HUES6 (cell line): Measurements from ENCODE around the gene ABITRAM.
"Not testable (repeated sequence)": the region's sequence is repeated elsewhere in the genome, so short reads cannot be mapped to it uniquely, and the experiment has no call there.

Experiments
- H3K27ac ChIP-seq: 2 replicates; pipeline ENCODE4 v1.7.0; 2013; ENCODE audit warnings: low read depth, mild to moderate bottlenecking, low read length, inconsistent platforms
- H3K27me3 ChIP-seq: 2 replicates; pipeline ENCODE4 v1.6.1; 2013; ENCODE audit warnings: low read length; ENCODE audit not compliant: control insufficient read depth, insufficient read depth
- H3K36me3 ChIP-seq: 2 replicates; pipeline ENCODE4 v1.6.1; 2013; ENCODE audit warnings: low read length; ENCODE audit not compliant: control insufficient read depth, insufficient read depth
- H3K4me1 ChIP-seq: 2 replicates; pipeline ENCODE4 v1.6.1; 2013; ENCODE audit warnings: low read length; ENCODE audit not compliant: control insufficient read depth, insufficient read depth
- H3K4me3 ChIP-seq: 2 replicates; pipeline ENCODE4 v1.5.1; 2013; ENCODE audit warnings: low read depth, low read length
- H3K9ac ChIP-seq: one replicate; pipeline ENCODE4 v1.6.1; 2013; ENCODE audit warnings: mild to moderate bottlenecking, low read length
- H3K9me3 ChIP-seq: 2 replicates; pipeline ENCODE4 v1.6.1; 2013; ENCODE audit warnings: low read depth, low read length; ENCODE audit not compliant: control insufficient read depth, insufficient read depth

Gene ABITRAM

GRCh38 chr9:108903420-108904103, 30.6 kb upstream of the ABITRAM start:
- H3K36me3 ChIP-seq = peaks cover 96% of the 10 kb centered on the region
- H3K4me3 ChIP-seq = no peak overlapping the region
- H3K27me3 ChIP-seq = no peaks in the 10 kb centered on the region

GRCh38 chr9:108904161-108904560, 30.0 kb upstream of the ABITRAM start:
- Histone ChIP-seq H3K36me3 (peaks cover 96% of the 10 kb centered on the region), H3K27me3 (no peaks in the 10 kb centered on the region), H3K27ac (no peak overlapping the region), H3K4me3 (no peak overlapping the region), H3K4me1 (no peaks in the 10 kb centered on the region), H3K9ac (no peak overlapping the region), H3K9me3 (no peaks in the 10 kb centered on the region)

More at GRCh38 chr9:108903420-108904103, 30.6 kb upstream of the ABITRAM start:
- no peaks in the 10 kb centered on the region for H3K4me1 ChIP-seq
- H3K27ac ChIP-seq = no peak overlapping the region
- H3K9me3 ChIP-seq = no peaks in the 10 kb centered on the region
- no peak overlapping the region for H3K9ac ChIP-seq

GRCh38 chr9:108905494-108905893, 28.7 kb upstream of the ABITRAM start:
- H3K36me3 ChIP-seq = peaks cover 96% of the 10 kb centered on the region

GRCh38 chr9:108910402-108910801, 23.8 kb upstream of the ABITRAM start:
- no peaks in the 10 kb centered on the region for H3K27me3 ChIP-seq
- H3K4me3 ChIP-seq = no peak overlapping the region
- no peak overlapping the region for H3K9ac ChIP-seq
- H3K4me1 ChIP-seq = no peaks in the 10 kb centered on the region
- no peaks in the 10 kb centered on the region for H3K9me3 ChIP-seq
- H3K36me3 ChIP-seq = peaks cover 86% of the 10 kb centered on the region
- no peak overlapping the region for H3K27ac ChIP-seq

More at GRCh38 chr9:108905494-108905893, 28.7 kb upstream of the ABITRAM start:
- H3K27ac ChIP-seq = no peak overlapping the region
- no peak overlapping the region for H3K9ac ChIP-seq
- H3K4me3 ChIP-seq = no peak overlapping the region
- H3K27me3 ChIP-seq = no peaks in the 10 kb centered on the region
- no peaks in the 10 kb centered on the region for H3K9me3 ChIP-seq
- H3K4me1 ChIP-seq = no peaks in the 10 kb centered on the region

- H3K9ac ChIP-seq = no peak overlapping the region
- H3K4me3 ChIP-seq = no peak overlapping the region
- peaks cover 86% of the 10 kb centered on the region for H3K36me3 ChIP-seq
- no peaks in the 10 kb centered on the region for H3K4me1 ChIP-seq
- H3K9me3 ChIP-seq = no peaks in the 10 kb centered on the region
- no peaks in the 10 kb centered on the region for H3K27me3 ChIP-seq
- H3K27ac ChIP-seq = no peak overlapping the region
These were observed 23.3 kb upstream of the ABITRAM start for GRCh38 chr9:108910914-108911313.

- Histone ChIP-seq H3K27ac (no peak overlapping the region), H3K27me3 (no peaks in the 10 kb centered on the region), H3K9me3 (no peaks in the 10 kb centered on the region), H3K4me1 (no peaks in the 10 kb centered on the region), H3K9ac (no peak overlapping the region), H3K4me3 (no peak overlapping the region), H3K36me3 (peaks cover 85% of the 10 kb centered on the region)
These were observed 22.4 kb upstream of the ABITRAM start for GRCh38 chr9:108911820-108912219.

GRCh38 chr9:108913391-108913790, 20.8 kb upstream of the ABITRAM start:
- H3K9me3 ChIP-seq = no peaks in the 10 kb centered on the region
- H3K27me3 ChIP-seq = no peaks in the 10 kb centered on the region
- no peak overlapping the region for H3K9ac ChIP-seq
- no peaks in the 10 kb centered on the region for H3K4me1 ChIP-seq
- no peak overlapping the region for H3K4me3 ChIP-seq
- peaks cover 83% of the 10 kb centered on the region for H3K36me3 ChIP-seq
- no peak overlapping the region for H3K27ac ChIP-seq

- no peaks in the 10 kb centered on the region for H3K9me3 ChIP-seq
- no peak overlapping the region for H3K27ac ChIP-seq
- H3K36me3 ChIP-seq = peaks cover 74% of the 10 kb centered on the region
These were observed 14.7 kb upstream of the ABITRAM start for GRCh38 chr9:108919517-108919916.

GRCh38 chr9:108920401-108920800, 13.8 kb upstream of the ABITRAM start:
- H3K4me1 ChIP-seq, H3K27me3 ChIP-seq, H3K27ac ChIP-seq, H3K9me3 ChIP-seq, H3K4me3 ChIP-seq, H3K9ac ChIP-seq: not testable (repeated sequence)
- peaks cover 74% of the 10 kb centered on the region for H3K36me3 ChIP-seq

More at GRCh38 chr9:108919517-108919916, 14.7 kb upstream of the ABITRAM start:
- no peaks in the 10 kb centered on the region for H3K27me3 ChIP-seq
- H3K4me3 ChIP-seq = no peak overlapping the region
- no peaks in the 10 kb centered on the region for H3K4me1 ChIP-seq
- no peak overlapping the region for H3K9ac ChIP-seq

- H3K27ac ChIP-seq = no peak overlapping the region
- no peaks in the 10 kb centered on the region for H3K4me1 ChIP-seq
- H3K27me3 ChIP-seq = no peaks in the 10 kb centered on the region
- no peak overlapping the region for H3K9ac ChIP-seq
- H3K9me3 ChIP-seq = no peaks in the 10 kb centered on the region
- H3K36me3 ChIP-seq = peaks cover 74% of the 10 kb centered on the region
- H3K4me3 ChIP-seq = no peak overlapping the region
These were observed 13.0 kb upstream of the ABITRAM start for GRCh38 chr9:108921200-108921599.

GRCh38 chr9:108924466-108924865, 9.7 kb upstream of the ABITRAM start:
- Histone ChIP-seq H3K27me3 (no peaks in the 10 kb centered on the region), H3K27ac (no peak overlapping the region), H3K9ac (no peak overlapping the region), H3K9me3 (no peaks in the 10 kb centered on the region), H3K36me3 (peaks cover 80% of the 10 kb centered on the region), H3K4me3 (no peak overlapping the region), H3K4me1 (no peaks in the 10 kb centered on the region)
